ENCODE results near the gene FCHO2.

- no peak for TF ChIP-seq ZBTB21 (CRISPR knock-in tag; IDR thresholded peaks at IDR 0.05; ENCODE audit: borderline replicate concordance)
- TF ChIP-seq CTCF (IDR thresholded peaks at IDR 0.05), result no peak
- no peak for TF ChIP-seq ZNF281 (CRISPR knock-in tag; IDR thresholded peaks at IDR 0.05)
- no peak for TF ChIP-seq NFYB (CRISPR knock-in tag; conservative IDR thresholded peaks at IDR 0.05; ENCODE audit: low read depth)
- TF ChIP-seq ATF2 (CRISPR knock-in tag; IDR thresholded peaks at IDR 0.05; ENCODE audit: borderline replicate concordance, low read depth), result no peak
- TF ChIP-seq FOXK1 (CRISPR knock-in tag; IDR thresholded peaks at IDR 0.05), result no peak
- no peak for TF ChIP-seq TEAD1 (CRISPR knock-in tag; IDR thresholded peaks at IDR 0.05)
- TF ChIP-seq GABPB1 (CRISPR knock-in tag; IDR thresholded peaks at IDR 0.05), result no peak
These were observed 150.5 kb downstream of the FCHO2 start for GRCh38 chr5:73106335-73106734.
